ENCODE measurements around the gene SMC3.

SMC3 gene

DNA sequence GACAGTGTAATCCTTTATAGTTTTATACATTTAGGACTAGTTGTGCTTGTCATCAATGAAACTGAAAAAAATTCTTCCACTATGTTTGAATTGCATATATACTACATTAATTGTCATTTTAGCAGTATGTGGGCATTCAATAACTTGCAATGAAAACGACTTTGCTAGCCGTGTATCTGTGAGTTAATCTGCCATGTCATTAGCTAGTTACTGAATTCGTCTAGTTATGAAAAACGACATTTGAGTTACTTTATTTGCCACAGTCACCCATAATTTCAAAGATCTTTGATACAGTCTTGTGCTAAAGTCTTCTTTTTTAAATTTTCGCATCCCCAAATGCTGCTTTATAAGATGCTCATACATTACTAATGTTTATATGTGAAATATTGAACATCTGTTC lies 18.3 kb upstream of the SMC3 start:
- Mint-ChIP-seq H3K27ac (ENCODE audit: low read depth) (no peak overlapping the region), H3K36me3 (ENCODE audit: insufficient read depth) (no peaks in the 10 kb centered on the region), H3K4me3 (no peak overlapping the region), H3K27me3 (peaks cover 37% of the 10 kb centered on the region), H3K4me1 (peaks cover 6% of the 10 kb centered on the region), H3K9me3 (no peaks in the 10 kb centered on the region)
- ATAC-seq (replicated peaks; ENCODE audit: extremely low read depth, poor library complexity, severe bottlenecking) (no peak), DNase-seq (ENCODE audit: low spot score in 2 of 2) (no peak)

- H3K4me1 Mint-ChIP-seq, result peaks cover 6% of the 10 kb centered on the region
- no peaks in the 10 kb centered on the region for H3K9me3 Mint-ChIP-seq
- no peak overlapping the region for H3K27ac Mint-ChIP-seq (ENCODE audit: low read depth)
- no peaks in the 10 kb centered on the region for H3K36me3 Mint-ChIP-seq (ENCODE audit: insufficient read depth)
- no peak for ATAC-seq (replicated peaks; ENCODE audit: extremely low read depth, poor library complexity, severe bottlenecking)
- H3K4me3 Mint-ChIP-seq, result no peak overlapping the region
- DNase-seq (ENCODE audit: low spot score in 2 of 2), result no peak
- peaks cover 37% of the 10 kb centered on the region for H3K27me3 Mint-ChIP-seq
These were observed 13.6 kb upstream of the SMC3 start for GRCh38 chr10:110553905-110554304.

GRCh38 chr10:110556296-110556695 lies 11.2 kb upstream of the SMC3 start:
- Mint-ChIP-seq H3K4me1 (peaks cover 6% of the 10 kb centered on the region), H3K36me3 (ENCODE audit: insufficient read depth) (no peaks in the 10 kb centered on the region), H3K27ac (ENCODE audit: low read depth) (no peak overlapping the region), H3K9me3 (no peaks in the 10 kb centered on the region), H3K4me3 (no peak overlapping the region), H3K27me3 (peaks cover 41% of the 10 kb centered on the region)
- no peak for ATAC-seq (replicated peaks; ENCODE audit: extremely low read depth, poor library complexity, severe bottlenecking)
- no peak for DNase-seq (ENCODE audit: low spot score in 2 of 2)

GRCh38 chr10:110556969-110557601 lies 10.4 kb upstream of the SMC3 start:
- ATAC-seq (replicated peaks; ENCODE audit: extremely low read depth, poor library complexity, severe bottlenecking) (peak; percentile 71), DNase-seq (ENCODE audit: low spot score in 2 of 2) (peak; percentile 34 to 50)
- Mint-ChIP-seq H3K36me3 (ENCODE audit: insufficient read depth) (no peaks in the 10 kb centered on the region), H3K4me1 (peaks cover 6% of the 10 kb centered on the region), H3K27me3 (peaks cover 41% of the 10 kb centered on the region), H3K9me3 (no peaks in the 10 kb centered on the region), H3K4me3 (no peak overlapping the region), H3K27ac (ENCODE audit: low read depth) (no peak overlapping the region)

DNA sequence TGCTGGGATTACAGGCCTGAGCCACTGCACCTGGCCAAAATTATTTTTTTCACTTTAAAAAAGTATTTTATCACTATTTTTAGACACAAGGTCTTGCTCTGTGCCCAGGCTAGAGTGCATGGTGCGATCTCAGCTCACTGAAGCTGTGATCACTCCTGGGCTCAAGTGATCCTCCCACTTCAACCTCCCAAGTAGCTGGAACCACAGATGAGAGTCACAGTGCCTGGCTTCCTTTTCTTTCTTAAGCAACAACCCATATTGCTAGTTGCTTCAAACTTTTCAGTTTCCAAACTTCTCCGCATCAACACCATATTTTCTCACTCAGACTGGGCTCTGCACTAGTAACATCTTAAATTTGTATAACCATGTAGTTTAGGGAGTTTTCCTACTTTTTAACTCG lies 9.5 kb upstream of the SMC3 start:
- Mint-ChIP-seq H3K36me3 (ENCODE audit: insufficient read depth) (peaks cover 1% of the 10 kb centered on the region), H3K27ac (ENCODE audit: low read depth) (no peak overlapping the region), H3K4me1 (peaks cover 6% of the 10 kb centered on the region), H3K9me3 (no peaks in the 10 kb centered on the region), H3K27me3 (peaks cover 35% of the 10 kb centered on the region), H3K4me3 (no peak overlapping the region)
- no peak for DNase-seq (ENCODE audit: low spot score in 2 of 2)
- no peak for ATAC-seq (replicated peaks; ENCODE audit: extremely low read depth, poor library complexity, severe bottlenecking)

- Mint-ChIP-seq H3K27ac (ENCODE audit: low read depth) (no peak overlapping the region), H3K36me3 (ENCODE audit: insufficient read depth) (peaks cover 1% of the 10 kb centered on the region), H3K4me3 (no peak overlapping the region), H3K9me3 (no peaks in the 10 kb centered on the region), H3K27me3 (peaks cover 47% of the 10 kb centered on the region), H3K4me1 (peaks cover 6% of the 10 kb centered on the region)
- ATAC-seq (replicated peaks; ENCODE audit: extremely low read depth, poor library complexity, severe bottlenecking) (no peak), DNase-seq (ENCODE audit: low spot score in 2 of 2) (no peak)
These were observed 7.5 kb upstream of the SMC3 start for GRCh38 chr10:110560012-110560411.

GRCh38 chr10:110561292-110561691 lies 6.2 kb upstream of the SMC3 start:
- H3K4me1 Mint-ChIP-seq, result peaks cover 6% of the 10 kb centered on the region
- no peaks in the 10 kb centered on the region for H3K9me3 Mint-ChIP-seq
- H3K27me3 Mint-ChIP-seq, result peaks cover 47% of the 10 kb centered on the region
- H3K4me3 Mint-ChIP-seq, result no peak overlapping the region
- peaks cover 1% of the 10 kb centered on the region for H3K36me3 Mint-ChIP-seq (ENCODE audit: insufficient read depth)
- H3K27ac Mint-ChIP-seq (ENCODE audit: low read depth), result no peak overlapping the region
- ATAC-seq (replicated peaks; ENCODE audit: extremely low read depth, poor library complexity, severe bottlenecking) (no peak), DNase-seq (ENCODE audit: low spot score in 2 of 2) (no peak)

DNA sequence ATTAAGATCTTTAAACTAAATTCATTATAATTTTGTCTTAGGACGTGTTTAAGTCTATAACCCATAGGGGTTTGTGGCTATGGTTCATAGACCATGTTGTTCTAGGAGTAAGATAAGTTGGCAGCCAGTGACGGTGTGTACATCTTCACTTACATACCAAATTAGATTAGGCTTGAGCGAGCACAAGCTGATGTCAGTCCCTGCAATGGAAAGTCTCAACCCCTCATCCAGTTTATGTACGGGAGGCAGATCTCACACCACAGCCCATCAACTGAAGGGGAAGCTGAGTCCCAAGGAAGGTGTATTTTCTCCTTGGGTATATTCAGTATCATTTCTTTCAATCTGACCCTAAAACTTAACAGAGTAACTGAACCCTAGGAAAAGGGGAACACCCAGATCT lies 5.1 kb upstream of the SMC3 start:
- H3K9me3 Mint-ChIP-seq, result no peaks in the 10 kb centered on the region
- peaks cover 47% of the 10 kb centered on the region for H3K27me3 Mint-ChIP-seq
- peaks cover 7% of the 10 kb centered on the region for H3K36me3 Mint-ChIP-seq (ENCODE audit: insufficient read depth)
- H3K27ac Mint-ChIP-seq (ENCODE audit: low read depth), result no peak overlapping the region
- DNase-seq (ENCODE audit: low spot score in 2 of 2) (no peak), ATAC-seq (replicated peaks; ENCODE audit: extremely low read depth, poor library complexity, severe bottlenecking) (no peak)
- H3K4me3 Mint-ChIP-seq, result no peak overlapping the region
- peaks cover under 1% of the 10 kb centered on the region for H3K4me1 Mint-ChIP-seq

GRCh38 chr10:110563132-110563531 lies 4.4 kb upstream of the SMC3 start:
- Mint-ChIP-seq H3K4me3 (no peak overlapping the region), H3K27me3 (peaks cover 47% of the 10 kb centered on the region), H3K36me3 (ENCODE audit: insufficient read depth) (peaks cover 12% of the 10 kb centered on the region), H3K9me3 (no peaks in the 10 kb centered on the region), H3K27ac (ENCODE audit: low read depth) (no peak overlapping the region), H3K4me1 (no peaks in the 10 kb centered on the region)
- no peak for ATAC-seq (replicated peaks; ENCODE audit: extremely low read depth, poor library complexity, severe bottlenecking)
- DNase-seq (ENCODE audit: low spot score in 2 of 2), result no peak

DNA sequence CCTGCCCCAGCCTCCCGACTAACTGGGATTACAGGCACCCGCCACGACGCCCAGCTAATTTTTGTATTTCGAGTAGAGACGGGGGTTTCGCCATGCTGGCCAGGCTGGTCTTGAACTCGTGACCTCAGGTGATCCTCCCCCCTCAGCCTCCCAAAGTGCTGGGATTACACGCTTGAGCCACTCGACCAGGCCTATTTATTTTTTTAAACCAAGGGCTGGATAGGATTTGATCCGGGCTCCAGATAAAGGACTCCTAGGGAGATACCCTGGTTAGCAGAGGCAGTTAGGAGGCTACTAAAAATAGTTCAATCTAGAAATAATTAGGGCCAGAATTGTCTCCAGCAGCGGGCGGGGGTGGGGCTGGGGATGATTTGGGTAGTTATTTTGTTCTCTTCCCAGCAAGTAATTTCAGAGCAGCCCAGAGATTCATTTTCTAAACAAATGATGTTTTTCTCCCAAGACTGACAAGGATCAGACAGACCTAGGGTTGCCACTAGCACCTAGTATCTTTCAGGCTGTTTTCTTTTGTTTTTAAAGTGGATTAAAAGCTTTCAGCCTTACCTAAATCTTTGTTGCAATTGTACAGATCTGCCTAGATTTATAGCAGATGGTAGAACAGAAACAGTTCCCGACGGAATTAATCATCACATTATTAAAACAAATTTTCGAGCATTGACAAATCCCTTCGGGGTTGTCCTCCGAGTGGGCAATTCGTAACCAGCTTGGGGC lies 859 bp upstream of the SMC3 start:
- DNase-seq (ENCODE audit: low spot score in 2 of 2), result no peak
- Mint-ChIP-seq H3K9me3 (no peaks in the 10 kb centered on the region), H3K27me3 (peaks cover 27% of the 10 kb centered on the region), H3K27ac (ENCODE audit: low read depth) (peak overlapping the region; percentile 96), H3K4me1 (peaks cover 17% of the 10 kb centered on the region), H3K36me3 (ENCODE audit: insufficient read depth) (peaks cover 12% of the 10 kb centered on the region), H3K4me3 (peak overlapping the region; percentile 98)
- no peak for ATAC-seq (replicated peaks; ENCODE audit: extremely low read depth, poor library complexity, severe bottlenecking)

DNA sequence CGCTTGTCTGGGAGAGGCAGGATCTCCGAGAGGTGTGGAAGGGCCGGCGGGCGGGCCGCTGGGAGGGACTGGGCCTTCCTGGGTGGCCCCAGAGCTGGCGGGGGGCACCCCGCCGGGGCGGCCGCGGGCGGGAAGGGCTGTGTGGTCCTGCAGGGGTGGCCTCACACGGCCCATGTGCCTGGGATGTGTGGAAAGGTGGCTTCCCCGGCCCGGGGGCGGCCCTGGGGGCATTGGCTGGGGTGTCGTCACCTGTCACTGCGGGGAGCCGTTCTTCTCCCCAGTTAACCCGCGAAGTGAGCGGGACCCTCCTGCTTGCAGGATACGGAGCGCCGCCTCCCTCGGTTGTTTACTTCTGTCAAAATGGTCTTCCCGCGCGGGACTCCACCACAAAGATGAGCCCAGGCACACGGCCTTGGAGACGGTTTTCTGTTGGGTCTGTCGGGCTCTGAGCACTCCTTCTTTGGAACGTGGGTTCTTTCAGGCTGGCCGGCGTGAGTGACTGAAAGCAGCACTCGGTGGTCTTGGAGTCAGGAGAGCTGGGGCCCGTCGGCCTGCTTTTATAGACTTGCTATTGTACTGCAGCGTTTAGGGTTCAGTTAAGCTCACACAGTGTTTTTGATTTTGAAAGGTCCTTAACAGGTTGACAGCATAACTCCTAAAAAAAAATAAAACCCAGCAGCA lies 700 bp downstream of the SMC3 start:
- no peak for DNase-seq (ENCODE audit: low spot score in 2 of 2)
- Mint-ChIP-seq H3K4me1 (peaks cover 30% of the 10 kb centered on the region), H3K9me3 (no peaks in the 10 kb centered on the region), H3K4me3 (peak overlapping the region; percentile 98), H3K36me3 (ENCODE audit: insufficient read depth) (peaks cover 10% of the 10 kb centered on the region), H3K27me3 (peaks cover 17% of the 10 kb centered on the region), H3K27ac (ENCODE audit: low read depth) (peak overlapping the region; percentile 96)
- ATAC-seq (replicated peaks; ENCODE audit: extremely low read depth, poor library complexity, severe bottlenecking), result peak; percentile 42

DNA sequence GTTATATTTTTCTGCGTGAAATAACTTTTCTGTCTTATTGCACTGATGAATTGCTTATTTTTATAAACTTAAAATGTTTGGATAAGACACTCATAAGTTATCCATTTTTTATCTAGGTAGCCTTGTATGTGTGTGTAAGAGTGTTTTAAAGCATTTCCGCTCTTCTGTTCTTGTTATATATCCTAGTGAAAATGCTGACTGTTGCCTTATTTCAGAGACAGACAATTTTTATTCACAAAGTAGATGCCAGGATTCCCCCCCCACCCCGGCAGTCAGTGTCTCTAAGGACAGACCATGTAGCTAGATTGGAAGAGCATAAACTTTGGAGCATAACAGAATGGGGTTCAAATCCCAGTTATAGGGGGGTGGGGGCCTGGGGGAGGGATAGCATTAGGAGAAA lies 1.6 kb downstream of the SMC3 start:
- Mint-ChIP-seq H3K27ac (ENCODE audit: low read depth) (no peak overlapping the region), H3K4me1 (peaks cover 36% of the 10 kb centered on the region), H3K36me3 (ENCODE audit: insufficient read depth) (peaks cover 10% of the 10 kb centered on the region), H3K27me3 (peaks cover 7% of the 10 kb centered on the region), H3K4me3 (peak overlapping the region; percentile 98), H3K9me3 (no peaks in the 10 kb centered on the region)
- DNase-seq (ENCODE audit: low spot score in 2 of 2) (no peak), ATAC-seq (replicated peaks; ENCODE audit: extremely low read depth, poor library complexity, severe bottlenecking) (no peak)

DNA sequence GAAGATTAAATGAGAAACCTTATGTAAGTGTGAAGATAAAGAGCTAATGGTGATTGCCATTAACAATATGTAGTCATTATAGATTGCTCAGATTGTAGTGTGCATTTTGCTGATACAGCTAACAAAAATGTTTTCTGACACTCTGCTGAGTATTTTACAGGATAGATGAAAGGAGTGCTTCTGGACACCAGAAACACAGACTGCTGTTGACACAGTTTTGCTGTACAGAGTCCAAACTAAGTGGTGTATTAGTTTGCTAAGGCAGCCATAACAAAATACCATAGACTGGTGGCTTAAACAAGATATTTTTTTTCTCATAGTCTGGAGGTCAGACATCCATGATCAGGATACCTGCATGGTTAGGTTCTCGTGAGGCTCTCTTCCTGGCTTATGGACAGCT lies 2.2 kb downstream of the SMC3 start:
- Mint-ChIP-seq H3K4me1 (peaks cover 42% of the 10 kb centered on the region), H3K36me3 (ENCODE audit: insufficient read depth) (peaks cover 15% of the 10 kb centered on the region), H3K4me3 (peak overlapping the region; percentile 98), H3K9me3 (no peaks in the 10 kb centered on the region), H3K27me3 (peaks cover 1% of the 10 kb centered on the region), H3K27ac (ENCODE audit: low read depth) (no peak overlapping the region)
- ATAC-seq (replicated peaks; ENCODE audit: extremely low read depth, poor library complexity, severe bottlenecking) (no peak), DNase-seq (ENCODE audit: low spot score in 2 of 2) (no peak)

All from central memory CD8-positive, alpha-beta T cell (primary cell).